ENCODE results near the gene COL11A2.
A peak's percentile ranks its signal among the peaks of the same experiment; 100 is the strongest.
"Not testable (repeated sequence)": the region's sequence is repeated elsewhere in the genome, so short reads cannot be mapped to it uniquely, and the experiment has no call there.

The COL11A2 gene

GRCh38 chr6:33192105-33192646 lies at the start of gene COL11A2:
COL11A2 (minus strand) TSS chr6:33192467; CDS start chr6:33192240, 227 bp downstream.
- POLR2A ChIA-PET: interaction anchor here (1.3 kb wide), 1 partner anchor 220 kb away, joined by 4 read pairs; no protein-coding TSS in a partner anchor
- TF ChIP-seq, protein P1, sequence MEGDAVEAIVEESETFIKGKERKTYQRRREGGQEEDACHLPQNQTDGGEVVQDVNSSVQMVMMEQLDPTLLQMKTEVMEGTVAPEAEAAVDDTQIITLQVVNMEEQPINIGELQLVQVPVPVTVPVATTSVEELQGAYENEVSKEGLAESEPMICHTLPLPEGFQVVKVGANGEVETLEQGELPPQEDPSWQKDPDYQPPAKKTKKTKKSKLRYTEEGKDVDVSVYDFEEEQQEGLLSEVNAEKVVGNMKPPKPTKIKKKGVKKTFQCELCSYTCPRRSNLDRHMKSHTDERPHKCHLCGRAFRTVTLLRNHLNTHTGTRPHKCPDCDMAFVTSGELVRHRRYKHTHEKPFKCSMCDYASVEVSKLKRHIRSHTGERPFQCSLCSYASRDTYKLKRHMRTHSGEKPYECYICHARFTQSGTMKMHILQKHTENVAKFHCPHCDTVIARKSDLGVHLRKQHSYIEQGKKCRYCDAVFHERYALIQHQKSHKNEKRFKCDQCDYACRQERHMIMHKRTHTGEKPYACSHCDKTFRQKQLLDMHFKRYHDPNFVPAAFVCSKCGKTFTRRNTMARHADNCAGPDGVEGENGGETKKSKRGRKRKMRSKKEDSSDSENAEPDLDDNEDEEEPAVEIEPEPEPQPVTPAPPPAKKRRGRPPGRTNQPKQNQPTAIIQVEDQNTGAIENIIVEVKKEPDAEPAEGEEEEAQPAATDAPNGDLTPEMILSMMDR (IDR thresholded peaks at IDR 0.05; ENCODE audit: insufficient read depth, low read length, missing control alignments): no peak

GRCh38 chr6:33241968-33242367 lies 49.7 kb upstream of the COL11A2 start:
- TF ChIP-seq, protein P1 (IDR thresholded peaks at IDR 0.05; ENCODE audit: insufficient read depth, low read length, missing control alignments): no peak
- ChIA-PET POLR2A (no interaction called here), CTCF (no interaction called here)
- DNase-seq (ENCODE audit: low read depth, low spot score): no peak
- H3K4me3 ChIP-seq (ENCODE audit: low read depth, low read length): no peak overlapping the region

More at GRCh38 chr6:33192105-33192646, at the start of gene COL11A2:
- DNase-seq (ENCODE audit: low read depth, low spot score): no peak
- peak within 1 kb of the TSS; percentile 40 for H3K4me3 ChIP-seq (ENCODE audit: low read depth, low read length)
- CTCF ChIA-PET: interaction anchor here (0.9 to 1.2 kb wide), 3 partner anchors 31 to 75 kb away, joined by 3 to 4 read pairs (median 3); no protein-coding TSS in a partner anchor

DNA sequence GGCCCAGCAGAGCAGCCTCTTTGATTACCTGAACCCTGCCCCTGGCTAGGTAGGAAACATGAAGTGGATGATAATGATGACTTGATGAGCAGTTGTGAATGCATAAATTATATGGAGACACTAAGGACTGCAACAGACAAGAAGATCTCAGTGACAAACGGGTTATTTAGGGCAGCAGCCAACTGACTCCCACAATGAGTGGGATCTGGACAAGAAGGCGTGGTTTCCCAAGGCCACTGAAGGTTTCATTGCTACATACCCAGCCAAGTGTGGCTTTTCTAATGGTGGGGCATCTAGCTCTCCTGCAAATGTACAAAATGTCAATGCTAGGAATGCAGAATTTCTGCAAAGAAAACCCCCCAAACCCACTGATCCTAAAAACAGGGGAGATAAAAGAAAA lies 45.5 kb upstream of the COL11A2 start:
- ChIA-PET POLR2A (interaction anchor here (0.6 kb wide), 1 partner anchor 43 kb away, joined by 3 read pairs; no protein-coding TSS in a partner anchor), CTCF (interaction anchor here (0.6 to 1.9 kb wide), 5 partner anchors 9 to 353 kb away, joined by 3 to 4 read pairs (median 3); no protein-coding TSS in a partner anchor)
- no peak overlapping the region for H3K4me3 ChIP-seq (ENCODE audit: low read depth, low read length)
- DNase-seq (ENCODE audit: low read depth, low spot score): no peak
- TF ChIP-seq, protein P1 (IDR thresholded peaks at IDR 0.05; ENCODE audit: insufficient read depth, low read length, missing control alignments): no peak

- TF ChIP-seq, protein P1 (IDR thresholded peaks at IDR 0.05; ENCODE audit: insufficient read depth, low read length, missing control alignments): no peak
- no peak for DNase-seq (ENCODE audit: low read depth, low spot score)
- CTCF ChIA-PET: interaction anchor here (0.9 kb wide), 1 partner anchor 12 kb away, joined by 6 read pairs; no protein-coding TSS in a partner anchor
- H3K4me3 ChIP-seq (ENCODE audit: low read depth, low read length): no peak overlapping the region
- POLR2A ChIA-PET: no interaction called here
These were observed 44.6 kb upstream of the COL11A2 start for GRCh38 chr6:33236852-33237251.

DNA sequence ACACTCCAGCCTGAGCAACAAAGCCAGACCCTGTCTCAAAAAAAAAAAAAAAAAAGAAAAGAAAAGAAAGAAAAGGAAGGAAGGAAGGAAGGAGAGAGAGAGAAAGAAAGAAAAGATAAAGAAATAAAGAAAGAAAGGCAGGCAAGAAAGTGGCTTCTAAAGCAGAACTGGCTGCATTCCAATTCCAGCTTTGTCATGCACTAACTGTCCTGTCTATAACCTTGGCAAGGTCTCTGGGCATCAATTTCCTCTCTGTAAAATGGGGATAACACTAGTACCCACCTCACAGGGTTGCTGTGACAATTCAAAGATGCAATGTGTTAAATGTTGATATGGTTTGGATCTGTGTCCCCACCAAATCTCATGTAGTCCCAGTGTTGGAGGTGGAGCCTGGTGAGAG lies 44.1 kb upstream of the COL11A2 start:
- no peak for DNase-seq (ENCODE audit: low read depth, low spot score)
- no peak overlapping the region for H3K4me3 ChIP-seq (ENCODE audit: low read depth, low read length)
- ChIA-PET POLR2A (interaction anchor here (0.6 kb wide), 1 partner anchor 1652 kb away, joined by 3 read pairs; no protein-coding TSS in a partner anchor), CTCF (interaction anchor here (0.9 kb wide), 1 partner anchor 12 kb away, joined by 6 read pairs; no protein-coding TSS in a partner anchor)
- TF ChIP-seq, protein P1 (IDR thresholded peaks at IDR 0.05; ENCODE audit: insufficient read depth, low read length, missing control alignments): no peak

- CTCF ChIA-PET: interaction anchor here (1.3 to 1.4 kb wide), 2 partner anchors 10 to 74 kb away, joined by 3 to 9 read pairs; no protein-coding TSS in a partner anchor
- DNase-seq (ENCODE audit: low read depth, low spot score): no peak
- H3K4me3 ChIP-seq (ENCODE audit: low read depth, low read length): no peak overlapping the region
- TF ChIP-seq, protein P1 (IDR thresholded peaks at IDR 0.05; ENCODE audit: insufficient read depth, low read length, missing control alignments): no peak
- POLR2A ChIA-PET: no interaction called here
These were observed 43.0 kb upstream of the COL11A2 start for GRCh38 chr6:33235221-33235634.

DNA sequence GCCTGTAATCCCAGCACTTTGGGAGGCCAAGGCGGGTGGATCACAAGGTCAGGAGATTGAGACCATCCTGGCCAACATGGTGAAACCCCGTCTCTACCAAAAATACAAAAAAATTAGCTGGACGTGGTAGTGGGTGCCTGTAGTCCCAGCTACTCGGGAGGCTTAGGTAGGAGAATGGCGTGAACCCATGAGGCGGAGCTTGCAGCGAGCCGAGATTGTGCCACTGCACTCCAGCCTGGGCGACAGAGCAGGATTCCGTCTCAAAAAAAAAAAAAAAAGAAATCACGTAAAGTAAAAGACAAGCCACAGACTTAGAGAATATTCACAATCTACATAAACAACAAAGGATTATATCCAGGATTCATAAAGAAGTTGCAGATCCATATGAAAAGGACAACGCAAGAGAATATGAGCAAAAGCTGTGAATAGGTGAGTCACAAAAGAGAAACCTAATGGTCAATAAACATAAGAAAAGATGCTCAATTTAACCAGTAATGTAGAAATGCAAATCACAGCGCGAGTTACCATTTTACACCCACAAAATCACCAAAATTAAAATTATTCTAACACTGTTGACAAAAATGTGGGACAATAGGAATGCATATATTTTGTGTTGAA lies 34.3 kb upstream of the COL11A2 start:
- POLR2A ChIA-PET; H3K4me3 ChIP-seq (ENCODE audit: low read depth, low read length); DNase-seq (ENCODE audit: low read depth, low spot score): not testable (repeated sequence)
- CTCF ChIA-PET: interaction anchor here (1.5 to 4.9 kb wide), 2 partner anchors 22 to 212 kb away, joined by 3 to 13 read pairs; no protein-coding TSS in a partner anchor
